Iris pigment epithelial cell (primary cell): ENCODE measurements around the gene CHSY3.

Experiments used
- DNase-seq: peaks from one replicate; pipeline ENCODE4 v3.0.0-alpha.2; 2011; ENCODE audit warnings: low read depth

The CHSY3 gene

DNA sequence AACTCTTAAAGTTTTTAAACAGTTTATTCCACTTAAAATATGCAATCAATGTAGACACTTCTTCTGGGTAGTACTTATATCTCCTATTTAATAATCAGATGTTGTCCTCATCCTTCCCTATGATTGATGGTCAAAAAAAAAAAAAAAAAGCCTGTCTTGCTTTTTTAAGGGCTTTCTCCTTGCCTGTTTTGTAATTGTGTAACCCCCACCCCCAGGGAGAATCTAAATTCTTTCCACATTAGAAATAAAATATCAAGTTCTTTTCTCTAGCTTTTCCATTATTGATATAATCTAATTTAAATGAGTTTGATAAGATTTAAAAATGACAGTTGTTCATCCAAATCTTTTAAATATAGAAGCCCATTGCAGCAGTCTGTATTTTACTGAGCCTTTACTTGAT lies 119.7 kb downstream of the CHSY3 start:
- DNase-seq: no peak

DNA sequence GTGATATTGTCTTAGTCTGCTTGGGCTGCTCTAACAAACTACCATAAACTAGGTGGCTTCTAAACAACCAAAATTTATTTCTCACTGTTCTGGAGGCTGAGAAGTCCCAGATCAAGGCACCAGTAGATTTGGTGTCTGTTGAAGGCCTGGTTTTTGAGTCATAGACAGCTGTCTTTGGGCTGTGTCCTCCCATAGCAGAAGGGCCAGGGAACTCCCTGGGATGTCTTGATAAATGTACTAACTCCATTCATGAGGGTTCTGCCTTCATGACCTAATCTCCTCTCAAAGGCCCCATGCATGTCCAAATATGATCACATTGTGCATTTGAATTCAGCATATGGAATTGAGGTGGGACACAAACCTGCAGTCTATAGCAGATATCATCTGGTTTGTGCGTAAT lies 121.2 kb downstream of the CHSY3 start:
- DNase-seq: no peak

DNA sequence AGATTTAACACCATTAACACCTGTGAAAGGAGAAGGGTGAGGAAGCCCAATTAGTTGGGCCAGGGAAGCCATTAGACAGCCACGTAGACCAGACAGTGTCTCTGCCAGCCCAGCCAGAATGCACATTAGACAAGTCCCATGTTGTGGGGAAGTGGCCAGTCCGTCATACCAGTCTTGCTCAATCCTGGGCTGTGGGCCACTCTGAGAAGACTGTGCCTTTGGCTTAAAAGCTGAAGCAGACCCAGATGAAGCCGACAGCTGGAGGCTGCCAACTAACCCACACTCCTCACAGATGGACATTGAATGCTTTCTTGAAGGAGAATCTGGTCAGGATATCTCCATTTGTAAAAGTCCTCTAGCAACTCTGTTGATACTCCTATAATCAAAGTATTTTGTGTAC lies 128.5 kb downstream of the CHSY3 start:
- DNase-seq: no peak

DNA sequence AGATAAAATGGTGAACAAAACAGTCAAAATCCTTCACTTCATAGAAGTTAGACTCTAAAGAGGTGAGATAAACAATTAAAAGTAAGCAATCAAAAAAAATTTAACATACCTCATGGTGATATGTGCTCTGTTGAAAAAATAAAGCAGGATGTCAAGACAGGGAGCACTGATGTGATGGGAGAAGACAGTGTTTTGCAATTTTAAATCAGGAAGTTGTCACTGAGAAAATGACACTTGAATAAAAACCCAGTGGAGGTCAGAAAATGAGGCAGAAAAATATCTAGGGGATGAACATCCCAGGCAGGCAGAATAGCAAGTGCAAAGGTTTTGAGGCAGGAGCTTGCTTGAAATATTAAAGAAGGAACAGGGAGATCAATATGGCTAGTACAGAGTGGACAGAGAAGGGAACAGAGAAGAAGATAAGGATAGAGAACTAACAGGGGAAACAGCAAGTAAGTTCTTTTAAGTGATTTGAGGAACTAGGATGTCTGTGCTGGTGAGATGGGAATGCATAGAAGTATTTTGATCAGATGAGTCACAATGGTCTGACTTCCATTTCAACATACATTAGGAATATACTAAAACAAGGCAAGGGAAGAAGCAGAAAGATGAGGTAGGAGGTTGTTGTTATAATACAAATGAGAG lies 130.4 kb downstream of the CHSY3 start:
- DNase-seq: peak; percentile 61

DNA sequence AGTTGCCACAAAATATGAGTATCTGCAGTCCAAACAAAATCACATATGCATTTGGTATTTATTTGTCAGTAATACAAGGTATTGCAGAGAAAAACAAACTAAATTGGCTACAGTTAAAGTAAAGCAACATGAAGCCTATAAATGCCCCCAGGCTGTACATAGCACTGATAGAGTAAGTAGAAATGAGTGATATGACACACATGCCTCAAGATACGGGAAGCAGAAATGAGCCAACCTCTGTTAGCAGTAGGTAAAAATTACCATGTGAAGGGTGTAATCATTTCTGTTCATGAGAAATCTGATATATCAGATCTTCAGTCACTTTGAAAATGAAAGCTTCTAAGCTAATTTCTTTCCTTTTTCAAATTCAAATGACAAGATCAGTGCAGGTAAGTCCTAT lies 131.1 kb downstream of the CHSY3 start:
- DNase-seq: no peak

DNA sequence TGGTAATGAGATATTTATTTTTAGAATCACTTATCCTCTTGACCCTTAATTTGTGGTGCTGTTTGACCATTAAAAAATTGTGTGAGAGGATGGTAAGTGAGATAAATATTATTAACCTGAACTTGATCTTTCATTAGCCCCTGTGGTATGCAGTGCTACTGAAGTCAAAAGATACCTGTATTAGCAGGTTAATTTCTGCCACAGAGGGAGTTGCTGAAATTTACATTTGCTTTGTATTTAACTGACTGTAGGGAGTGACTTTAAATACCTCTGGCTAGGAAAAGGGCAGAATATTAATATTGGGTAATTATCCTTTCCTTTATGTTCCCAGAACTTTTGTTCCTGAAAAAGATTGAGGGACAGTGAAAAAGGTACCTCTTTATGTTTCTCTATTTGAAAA lies 133.6 kb downstream of the CHSY3 start:
- no peak for DNase-seq

DNA sequence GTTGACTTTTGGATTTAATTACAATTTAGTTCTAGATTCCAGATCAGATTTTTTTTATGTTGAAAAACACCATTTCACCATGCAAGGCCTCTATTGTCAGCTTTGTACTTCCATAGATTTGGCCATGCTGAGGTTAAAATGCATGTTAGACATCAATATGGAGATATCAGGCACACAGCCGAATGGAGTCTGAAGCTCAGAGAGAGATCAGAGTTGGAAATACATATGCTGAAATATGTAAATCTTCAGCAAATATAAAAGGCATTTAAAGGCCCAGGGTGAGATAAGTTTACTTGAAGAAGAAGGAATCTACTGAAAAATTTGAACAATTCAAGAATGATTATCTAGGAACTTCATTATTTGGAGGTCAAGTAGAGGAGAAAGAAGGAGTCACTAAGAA lies 139.6 kb downstream of the CHSY3 start:
- DNase-seq: no peak

DNA sequence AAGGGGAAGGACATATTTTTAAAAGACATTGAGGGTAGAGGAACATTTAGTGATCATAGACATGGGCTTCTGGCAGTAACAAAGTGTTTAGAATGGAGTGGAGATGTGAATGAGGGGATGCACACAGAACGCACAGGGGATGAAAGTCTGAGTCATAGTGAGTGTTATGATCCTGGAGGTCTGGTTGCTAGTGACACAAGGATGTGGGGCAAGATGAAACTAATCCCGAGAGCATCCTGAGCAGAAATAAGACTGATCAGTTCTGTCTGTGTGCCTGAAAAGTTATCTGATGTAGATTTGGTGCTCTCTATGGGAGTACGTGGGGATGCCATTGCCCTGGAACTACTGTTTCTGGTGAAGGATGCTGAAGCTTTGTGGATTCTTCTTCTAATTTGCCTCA lies 141.1 kb downstream of the CHSY3 start:
- peak; percentile 7 for DNase-seq

DNA sequence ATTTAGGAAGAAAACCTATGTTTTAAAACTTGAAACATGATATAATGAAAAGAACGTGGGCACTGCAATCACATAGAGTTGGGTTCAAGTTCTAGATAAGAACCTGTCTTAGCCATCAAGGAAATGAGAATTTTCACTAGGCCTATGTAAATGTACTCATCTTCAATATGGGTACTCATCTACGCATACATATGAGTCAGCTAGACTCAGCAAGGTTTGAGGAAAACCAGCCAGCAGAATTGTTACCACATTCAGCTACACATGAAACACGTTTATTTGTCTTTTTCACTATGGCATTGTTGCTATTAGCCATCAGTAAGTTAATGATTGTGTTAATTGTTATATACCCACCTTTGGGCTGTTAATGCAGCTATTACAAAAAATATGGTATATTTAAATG lies 146.3 kb downstream of the CHSY3 start:
- DNase-seq: no peak

DNA sequence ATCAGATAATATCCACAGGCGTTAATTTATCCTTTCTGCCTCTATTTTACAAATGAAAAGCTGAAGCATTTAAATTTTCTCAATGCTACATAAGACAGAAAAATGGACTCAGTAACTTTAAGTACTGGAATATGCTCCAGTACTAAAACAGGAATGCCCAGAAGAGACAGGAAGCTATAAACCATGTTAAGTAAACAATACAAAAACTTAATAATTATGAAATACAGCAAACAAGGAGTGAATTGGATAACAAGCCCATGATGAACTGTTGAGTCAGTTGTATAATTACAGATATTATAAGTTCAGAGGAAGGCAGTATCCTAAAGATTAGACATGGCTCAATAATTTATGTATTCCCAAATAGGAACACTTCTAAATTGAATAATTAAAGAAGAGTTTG lies 148.5 kb downstream of the CHSY3 start:
- no peak for DNase-seq

DNA sequence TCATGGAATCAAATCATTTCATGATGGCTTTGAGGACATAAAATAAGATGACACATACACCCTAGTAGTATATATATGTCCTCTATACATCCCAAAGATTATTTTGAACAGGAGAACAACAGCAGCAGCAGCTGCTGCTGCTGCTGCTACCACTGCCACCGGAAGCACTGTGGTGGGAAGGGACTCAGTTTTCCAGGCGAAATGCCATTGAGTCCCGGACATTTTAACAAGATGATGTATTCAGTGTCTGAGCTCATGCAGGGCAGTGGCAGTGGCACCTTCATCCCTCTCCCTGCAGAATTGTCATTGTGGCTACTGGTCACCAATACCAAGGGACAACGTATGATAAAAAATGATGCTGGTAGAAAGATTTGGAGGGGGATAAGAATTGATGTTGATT lies 151.3 kb downstream of the CHSY3 start:
- no peak for DNase-seq

DNA sequence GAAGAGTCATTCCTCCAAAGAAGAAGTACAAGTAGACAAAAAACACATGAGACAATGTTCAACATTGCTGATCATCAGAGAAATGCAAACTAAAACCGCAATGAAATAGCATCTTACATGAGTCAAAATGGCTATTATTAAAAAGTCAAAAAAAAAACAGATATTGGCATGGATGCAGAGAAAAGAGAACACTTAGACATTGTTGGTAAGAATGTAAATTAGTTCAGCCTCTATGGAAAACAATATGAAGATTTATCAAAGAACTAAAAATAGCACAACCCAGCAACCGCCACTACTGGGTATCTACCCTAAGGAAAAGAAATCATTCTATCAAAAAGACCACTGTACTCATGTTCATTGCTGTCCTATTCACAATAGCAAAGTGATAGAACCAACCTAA lies 157.5 kb downstream of the CHSY3 start:
- DNase-seq: no peak

DNA sequence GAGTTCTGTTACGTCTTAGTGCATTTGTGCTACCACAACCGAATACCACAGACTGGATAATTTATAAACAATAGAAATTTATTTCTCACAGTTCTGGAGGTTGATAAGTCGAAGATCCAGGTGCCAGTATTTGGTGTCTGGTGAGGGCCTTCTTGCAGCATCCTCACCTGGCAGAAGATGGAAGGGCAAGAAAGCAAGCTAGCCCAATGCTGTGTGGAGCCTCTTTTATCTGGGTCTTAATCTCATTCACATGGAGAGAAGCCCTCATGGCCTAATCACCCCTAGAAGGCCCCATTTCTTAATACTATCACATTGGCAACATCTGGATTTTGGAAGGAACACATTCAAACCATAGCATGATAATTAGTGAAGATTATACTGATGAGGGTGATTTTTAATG lies 159.3 kb downstream of the CHSY3 start:
- no peak for DNase-seq

DNA sequence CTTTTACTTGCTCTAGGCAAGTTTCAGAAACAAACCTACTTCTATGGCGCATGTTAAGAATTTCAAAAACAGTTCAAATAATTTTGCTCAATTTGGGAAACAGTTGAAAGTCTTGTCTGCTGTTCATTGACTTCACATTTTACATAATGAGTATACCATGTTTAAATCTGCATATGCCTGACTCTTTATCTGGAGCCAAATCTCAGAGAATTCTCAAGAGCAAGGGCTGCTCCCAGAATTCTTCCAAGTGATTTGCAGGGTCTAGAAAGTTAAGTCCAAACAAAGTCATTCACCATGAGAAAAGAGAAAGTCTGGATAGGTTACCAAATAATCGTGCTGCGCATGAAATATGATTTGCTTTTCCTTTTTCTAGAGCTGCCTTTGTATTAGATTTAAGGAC lies 160.2 kb downstream of the CHSY3 start:
- DNase-seq: no peak

DNA sequence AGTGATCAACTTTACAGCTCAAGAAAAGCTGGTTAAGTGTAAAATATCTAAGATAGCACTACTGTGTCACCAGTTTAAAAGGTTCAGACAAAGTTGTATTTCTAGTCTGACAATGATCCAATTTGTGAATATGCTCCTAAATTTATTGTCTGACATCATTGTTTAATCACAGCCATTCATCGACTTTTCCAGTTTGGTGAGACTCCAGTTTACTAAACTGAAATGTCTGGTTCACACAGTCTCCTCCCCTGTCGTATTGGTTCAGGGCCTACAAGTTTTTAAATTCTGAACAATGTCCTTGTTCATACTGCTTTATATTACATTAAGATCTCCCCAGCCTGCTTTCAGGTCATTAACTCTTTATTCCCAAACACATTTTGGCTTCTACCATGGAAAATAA lies 161.4 kb downstream of the CHSY3 start:
- no peak for DNase-seq

DNA sequence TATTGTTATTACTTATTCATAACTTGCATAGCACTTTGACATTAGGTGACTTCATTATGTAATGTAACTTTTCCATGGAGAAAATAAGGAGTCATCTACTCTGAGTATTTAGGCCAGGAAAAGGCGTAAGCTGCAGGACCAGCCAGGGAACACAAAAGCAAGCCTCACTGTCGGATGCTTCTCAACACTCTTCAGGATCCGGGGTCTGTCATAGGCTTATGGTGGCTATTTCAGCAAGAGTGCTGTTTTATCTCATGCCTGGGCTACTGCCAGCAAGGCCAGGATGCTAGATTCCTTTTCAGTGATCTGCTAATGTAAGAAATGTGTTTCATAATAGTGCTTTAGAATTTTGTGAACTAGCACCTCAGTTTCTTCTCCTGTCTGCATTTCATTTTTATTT lies 162.4 kb downstream of the CHSY3 start:
- DNase-seq: peak; percentile 30

DNA sequence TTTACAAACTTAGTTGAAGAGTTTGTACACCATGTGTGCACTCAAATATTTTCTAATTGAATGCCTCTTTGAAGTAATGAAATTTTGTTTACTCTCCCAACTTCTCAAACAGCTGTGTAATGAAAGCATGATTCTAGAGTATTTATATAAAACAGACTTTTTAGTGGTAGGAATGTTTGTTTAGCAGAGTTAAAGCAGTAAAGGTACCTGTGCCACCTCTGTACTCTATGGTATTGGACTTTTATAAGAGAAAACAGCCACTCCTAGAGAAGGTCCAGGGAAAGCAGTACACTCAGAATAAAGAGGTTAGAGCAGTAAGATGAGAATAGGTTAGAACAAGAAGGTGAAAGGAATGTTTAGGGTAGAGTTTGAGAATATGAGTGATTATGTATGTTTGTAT lies 163.1 kb downstream of the CHSY3 start:
- no peak for DNase-seq

DNA sequence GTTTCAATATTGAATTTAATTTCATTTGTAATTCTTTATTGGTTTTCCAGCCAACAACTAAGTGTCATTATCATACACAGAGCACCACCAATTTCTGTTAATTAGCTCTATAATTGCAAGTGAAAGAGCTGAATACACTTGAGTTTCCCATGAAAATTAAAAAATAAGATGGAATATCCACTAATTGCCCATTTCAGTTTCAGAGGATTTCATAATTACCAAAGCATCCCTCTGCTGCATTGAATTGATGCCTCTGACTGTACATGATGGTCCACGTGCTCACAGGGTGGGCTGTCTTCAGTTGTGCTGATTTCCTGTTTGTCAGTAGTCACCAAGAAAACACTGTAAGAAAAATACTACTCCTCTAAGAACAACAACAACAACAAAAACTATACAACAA lies 163.8 kb downstream of the CHSY3 start:
- DNase-seq: no peak

DNA sequence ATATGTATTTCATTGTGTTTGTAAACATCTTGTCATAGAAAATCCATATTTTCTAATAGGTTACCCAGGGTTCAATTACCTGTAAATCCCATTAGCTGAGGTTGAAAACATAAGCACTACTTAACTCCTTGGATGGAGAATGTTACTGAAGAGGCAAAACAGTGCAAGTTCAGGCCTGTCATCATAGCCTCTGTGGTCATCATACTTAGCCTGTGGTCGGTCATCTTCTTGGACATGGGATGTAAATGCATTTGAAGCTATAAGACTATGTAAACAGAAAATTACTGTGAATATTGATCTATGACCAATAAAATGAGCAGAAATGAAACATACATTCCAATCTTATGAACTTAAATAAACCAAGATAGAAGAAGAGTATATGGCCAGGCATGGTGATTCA lies 164.7 kb downstream of the CHSY3 start:
- DNase-seq: no peak

DNA sequence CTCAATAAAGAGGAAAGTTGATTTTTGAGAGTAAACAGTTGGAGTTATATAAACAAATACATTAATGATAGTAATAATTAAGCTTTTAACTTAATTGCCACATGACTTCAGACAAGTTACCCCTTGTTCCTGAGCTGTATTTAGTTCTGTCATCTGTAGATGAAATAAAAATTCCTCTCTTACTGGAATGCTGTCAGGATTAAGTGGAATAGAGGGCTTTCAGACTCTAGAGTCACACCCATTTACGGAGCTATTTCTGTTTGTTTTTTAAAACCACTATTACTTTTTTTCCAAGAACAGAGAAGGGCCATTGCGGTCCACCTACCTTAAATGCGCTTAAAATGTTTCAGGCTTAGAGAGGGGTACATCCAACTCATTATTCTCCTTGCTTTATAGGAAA lies 170.6 kb downstream of the CHSY3 start:
- DNase-seq: no peak

DNA sequence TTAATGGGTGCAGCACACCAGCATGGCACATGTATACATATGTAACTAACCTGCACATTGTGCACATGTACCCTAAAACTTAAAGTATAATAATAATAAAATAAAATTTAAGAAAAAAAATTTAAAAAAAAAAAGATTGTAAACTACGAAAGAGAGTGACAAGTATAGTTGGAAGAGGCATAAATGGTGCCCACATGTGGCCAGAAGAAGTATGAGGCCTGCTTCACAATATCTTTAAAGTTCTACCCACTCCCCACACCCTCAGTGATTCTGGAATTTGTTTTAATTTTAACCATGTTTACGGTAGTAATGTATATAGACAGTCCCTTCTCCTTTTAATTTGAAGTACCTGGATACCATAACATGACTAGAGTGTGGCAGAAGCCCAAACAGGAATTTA lies 172.7 kb downstream of the CHSY3 start:
- no peak for DNase-seq

DNA sequence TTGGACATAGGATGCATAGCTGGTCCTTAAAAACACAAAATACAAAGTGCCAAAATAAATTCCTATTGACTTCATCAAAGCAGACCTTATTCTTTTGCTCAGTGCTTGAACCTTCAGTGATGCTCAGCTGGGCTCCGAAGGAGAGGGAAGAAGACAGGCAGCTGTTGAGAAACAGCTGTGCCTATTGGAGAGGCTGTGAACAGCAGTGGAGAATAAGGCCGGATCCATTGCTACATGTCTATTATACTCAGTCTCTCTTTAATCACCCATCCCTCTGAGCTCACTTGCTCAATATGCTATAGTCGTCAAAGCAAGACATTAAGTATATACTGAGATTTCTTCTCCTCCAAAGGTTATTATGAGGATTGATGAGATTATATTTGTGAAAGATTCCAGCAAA lies 174.4 kb downstream of the CHSY3 start:
- DNase-seq: no peak

DNA sequence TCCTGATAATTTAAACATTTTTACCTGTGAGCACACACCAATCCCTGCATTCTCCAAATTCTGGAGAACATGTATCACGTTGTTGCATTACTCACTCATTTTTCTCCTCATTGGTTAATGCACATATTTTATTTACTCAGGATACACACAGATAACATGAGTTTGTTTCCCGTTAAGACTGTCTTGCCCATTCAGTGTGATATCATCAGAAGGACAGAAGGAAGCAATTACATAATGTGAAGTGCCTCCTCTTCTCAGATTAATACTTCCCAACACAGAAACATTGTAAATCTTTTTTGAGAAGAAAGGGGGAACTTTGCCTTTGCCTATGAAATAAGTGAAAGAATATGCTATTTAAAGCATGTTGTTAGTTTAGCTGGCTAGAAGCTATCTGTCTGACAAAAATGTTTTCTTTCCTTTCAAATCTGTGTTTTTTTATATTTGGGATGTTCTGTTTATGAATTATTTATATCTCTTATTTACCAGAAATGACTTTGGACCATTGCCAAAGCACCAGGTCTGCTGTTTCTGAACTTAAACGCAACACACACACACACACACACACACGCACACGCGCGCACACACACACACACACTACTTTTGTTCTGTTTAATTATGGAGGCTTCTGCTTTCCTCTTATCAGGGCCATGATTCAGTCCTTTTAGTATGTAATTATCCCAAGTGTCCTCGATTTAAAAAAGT lies 186.5 kb downstream of the CHSY3 start:
- DNase-seq: no peak

DNA sequence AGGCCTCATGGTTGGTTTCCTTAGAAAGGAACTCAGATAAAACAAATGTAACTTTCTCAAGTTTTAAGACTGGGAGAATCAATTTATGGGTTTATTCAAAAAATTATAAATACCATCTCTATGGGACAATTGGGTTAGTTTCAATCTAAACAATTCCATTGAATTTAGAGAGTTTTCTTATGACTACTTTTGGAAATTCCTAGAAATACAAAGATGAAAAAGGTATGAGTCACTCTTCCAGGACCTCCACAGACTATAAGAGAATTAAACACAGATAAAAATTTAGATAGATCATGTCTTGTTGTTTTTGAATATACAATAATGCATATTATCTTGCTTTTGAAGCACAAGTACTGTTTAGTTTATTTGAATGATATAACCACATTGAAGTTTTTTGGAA lies 188.7 kb downstream of the CHSY3 start:
- DNase-seq: no peak
